WTC11 (cell line): ENCODE data around the gene GOSR2. TPM values are rescaled to one million over a fixed set of nuclear protein-coding genes. Genes with fewer than 3 reads are reported as not detected.

Experiments
- CTCF ChIP-seq: fragments of 200-600 bp; IDR thresholded peaks from 2 replicates; pipeline ENCODE4 v1.8.0; 2022; ENCODE audit warnings: antibody characterized with exemption
- ESRRA ChIP-seq: sonication (generic); formaldehyde crosslinking; IDR thresholded peaks from 2 replicates; pipeline ENCODE4 v1.8.1; 2022; ENCODE audit warnings: mild to moderate bottlenecking, missing genetic modification reagents, borderline replicate concordance
- FOXJ3 ChIP-seq: sonication (generic); formaldehyde crosslinking; IDR thresholded peaks from 2 replicates; pipeline ENCODE4 v1.9.0; 2021; ENCODE audit warnings: missing genetic modification reagents, mild to moderate bottlenecking, borderline replicate concordance
- FOXK1 ChIP-seq: sonication (generic); formaldehyde crosslinking; IDR thresholded peaks from 2 replicates; pipeline ENCODE4 v1.8.0; 2022; ENCODE audit warnings: mild to moderate bottlenecking, moderate library complexity, missing genetic modification reagents
- HMGA2 ChIP-seq: fragments of 250-450 bp; sonication (Bioruptor Pico); IDR thresholded peaks from 2 replicates; pipeline ENCODE4 v1.4.0; 2021; ENCODE audit warnings: mild to moderate bottlenecking, moderate library complexity
- SMAD3 ChIP-seq: sonication (generic); formaldehyde crosslinking; IDR thresholded peaks from 2 replicates; pipeline ENCODE4 v1.8.0; 2022; ENCODE audit warnings: missing genetic modification reagents, mild to moderate bottlenecking, borderline replicate concordance
- STAT6 ChIP-seq: sonication (generic); formaldehyde crosslinking; conservative IDR thresholded peaks from 2 replicates; pipeline ENCODE4 v1.8.1; 2023; ENCODE audit warnings: mild to moderate bottlenecking, low read depth, missing genetic modification reagents, moderate library complexity
- TEAD4 ChIP-seq: sonication (generic); formaldehyde crosslinking; IDR thresholded peaks from 2 replicates; pipeline ENCODE4 v1.8.0; 2022; ENCODE audit warnings: mild to moderate bottlenecking, missing genetic modification reagents
- TP53 ChIP-seq: sonication (generic); formaldehyde crosslinking; IDR thresholded peaks from 2 replicates; pipeline ENCODE4 v1.8.1; 2023; ENCODE audit warnings: mild to moderate bottlenecking, missing genetic modification reagents
- ZBTB21 ChIP-seq: sonication (generic); formaldehyde crosslinking; IDR thresholded peaks from 2 replicates; pipeline ENCODE4 v1.8.1; 2023; ENCODE audit warnings: mild to moderate bottlenecking, missing genetic modification reagents, borderline replicate concordance
- ZNF121 ChIP-seq: sonication (generic); formaldehyde crosslinking; IDR thresholded peaks from 2 replicates; pipeline ENCODE4 v1.8.0; 2023; ENCODE audit warnings: missing genetic modification reagents
- ZNF219 ChIP-seq: sonication (generic); formaldehyde crosslinking; IDR thresholded peaks from 2 replicates; pipeline ENCODE4 v1.8.0; 2023; ENCODE audit warnings: missing genetic modification reagents, mild to moderate bottlenecking, borderline replicate concordance
- ZNF281 ChIP-seq: sonication (generic); formaldehyde crosslinking; IDR thresholded peaks from 2 replicates; pipeline ENCODE4 v1.8.0; 2023; ENCODE audit warnings: mild to moderate bottlenecking, missing genetic modification reagents
- ZNF425 ChIP-seq: fragments of 250-450 bp; sonication (Bioruptor Pico); conservative IDR thresholded peaks from 2 replicates; pipeline ENCODE4 v1.9.0; 2021; ENCODE audit warnings: mild to moderate bottlenecking
- total RNA-seq: library from RNA; stranded (reverse); gene quantifications from 3 replicates; pipeline ENCODE4 v1.2.3, GENCODE V29; 2021
- TF ChIP-seq, protein P1 (sequence below): sonication (generic); formaldehyde crosslinking; IDR thresholded peaks from 2 replicates; pipeline ENCODE4 v1.8.0; 2022; ENCODE audit warnings: mild to moderate bottlenecking, missing genetic modification reagents
- TF ChIP-seq, protein P2 (sequence below): fragments of 250-450 bp; sonication (Bioruptor Pico); IDR thresholded peaks from 2 replicates; pipeline ENCODE4 v1.9.0; 2021; ENCODE audit warnings: moderate library complexity, mild to moderate bottlenecking, inconsistent platforms, borderline replicate concordance
- TF ChIP-seq, protein P3 (sequence below): sonication (generic); formaldehyde crosslinking; IDR thresholded peaks from 2 replicates; pipeline ENCODE4 v1.8.0; 2023; ENCODE audit warnings: missing genetic modification reagents, mild to moderate bottlenecking, borderline replicate concordance

GOSR2 gene
- total RNA-seq, 1 experiment from 2014 or later, result 45.8 TPM

DNA sequence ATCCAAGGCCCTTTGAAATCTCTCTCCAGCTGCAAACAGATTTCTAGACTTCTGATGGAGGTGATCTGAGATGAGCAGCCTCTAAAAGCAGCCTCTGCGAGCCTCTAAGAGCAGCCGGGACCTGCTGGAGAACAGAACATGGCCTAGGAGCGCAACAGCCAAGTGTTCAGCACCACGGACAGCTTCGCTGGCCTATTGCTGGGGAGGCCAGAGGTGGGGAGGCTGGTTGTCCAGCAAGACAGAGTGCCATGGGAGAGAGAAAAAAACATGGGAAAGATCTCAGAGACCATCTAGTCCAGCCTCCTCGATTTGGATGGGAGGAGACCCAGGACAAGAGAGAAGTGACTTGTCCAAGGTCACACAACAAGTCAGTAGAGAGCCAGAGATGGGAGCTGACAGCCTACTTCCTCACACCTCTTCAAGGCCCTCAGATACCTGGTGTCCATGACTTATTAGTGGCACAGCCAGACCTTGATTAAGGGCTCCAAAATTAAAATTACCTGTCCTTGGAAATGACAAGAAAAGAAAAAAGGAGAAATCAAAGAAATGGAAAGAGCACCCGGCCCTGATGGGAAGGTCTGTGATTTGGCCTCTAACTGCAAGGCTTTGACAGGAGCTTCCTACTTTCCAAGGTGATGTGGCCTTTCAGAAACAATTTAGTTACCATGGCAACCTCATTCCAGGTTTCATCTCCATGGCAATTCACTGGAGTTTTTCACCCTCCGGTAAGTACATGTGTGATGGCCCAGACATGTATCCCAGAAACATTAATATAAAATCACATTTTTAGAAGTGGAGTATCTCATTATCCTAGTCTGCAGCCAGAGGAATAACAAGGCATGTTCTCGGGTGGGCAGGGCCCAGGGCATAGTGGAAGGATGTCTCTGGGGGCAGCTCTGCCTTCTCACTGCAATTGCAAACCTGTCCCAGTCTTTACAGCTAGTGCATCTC is 41.6 kb downstream of the GOSR2 start (continued):
- TF ChIP-seq CTCF, result no peak
- no peak for TF ChIP-seq HMGA2 (CRISPR knock-in tag)
- no peak for TF ChIP-seq STAT6 (CRISPR knock-in tag)
- no peak for TF ChIP-seq ZNF121 (CRISPR knock-in tag)
- TF ChIP-seq ZBTB21, result no peak
- TF ChIP-seq ESRRA (CRISPR knock-in tag), result peak; percentile 73; the same call in 1 of the 2 replicates
- TF ChIP-seq TEAD4, result peak; percentile 64; the same call in 1 of the 2 replicates
- TF ChIP-seq, protein P1, sequence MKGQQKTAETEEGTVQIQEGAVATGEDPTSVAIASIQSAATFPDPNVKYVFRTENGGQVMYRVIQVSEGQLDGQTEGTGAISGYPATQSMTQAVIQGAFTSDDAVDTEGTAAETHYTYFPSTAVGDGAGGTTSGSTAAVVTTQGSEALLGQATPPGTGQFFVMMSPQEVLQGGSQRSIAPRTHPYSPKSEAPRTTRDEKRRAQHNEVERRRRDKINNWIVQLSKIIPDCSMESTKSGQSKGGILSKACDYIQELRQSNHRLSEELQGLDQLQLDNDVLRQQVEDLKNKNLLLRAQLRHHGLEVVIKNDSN (CRISPR knock-in tag), result peak; percentile 53; the same call in 1 of the 2 replicates
- peak; percentile 51; the same call in 1 of the 2 replicates for TF ChIP-seq SMAD3 (CRISPR knock-in tag)
- no peak for TF ChIP-seq ZNF281 (CRISPR knock-in tag)
- TF ChIP-seq, protein P2, sequence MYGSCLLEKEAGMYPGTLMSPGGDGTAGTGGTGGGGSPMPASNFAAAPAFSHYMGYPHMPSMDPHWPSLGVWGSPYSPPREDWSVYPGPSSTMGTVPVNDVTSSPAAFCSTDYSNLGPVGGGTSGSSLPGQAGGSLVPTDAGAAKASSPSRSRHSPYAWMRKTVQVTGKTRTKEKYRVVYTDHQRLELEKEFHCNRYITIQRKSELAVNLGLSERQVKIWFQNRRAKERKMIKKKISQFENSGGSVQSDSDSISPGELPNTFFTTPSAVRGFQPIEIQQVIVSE, result no peak
- TF ChIP-seq FOXJ3, result 0 out of 2 replicates have a peak, but pooled peaks have one; percentile 24
- TF ChIP-seq TP53 (CRISPR knock-in tag), result 0 out of 2 replicates have a peak, but pooled peaks have one; percentile 43
- TF ChIP-seq, protein P3, sequence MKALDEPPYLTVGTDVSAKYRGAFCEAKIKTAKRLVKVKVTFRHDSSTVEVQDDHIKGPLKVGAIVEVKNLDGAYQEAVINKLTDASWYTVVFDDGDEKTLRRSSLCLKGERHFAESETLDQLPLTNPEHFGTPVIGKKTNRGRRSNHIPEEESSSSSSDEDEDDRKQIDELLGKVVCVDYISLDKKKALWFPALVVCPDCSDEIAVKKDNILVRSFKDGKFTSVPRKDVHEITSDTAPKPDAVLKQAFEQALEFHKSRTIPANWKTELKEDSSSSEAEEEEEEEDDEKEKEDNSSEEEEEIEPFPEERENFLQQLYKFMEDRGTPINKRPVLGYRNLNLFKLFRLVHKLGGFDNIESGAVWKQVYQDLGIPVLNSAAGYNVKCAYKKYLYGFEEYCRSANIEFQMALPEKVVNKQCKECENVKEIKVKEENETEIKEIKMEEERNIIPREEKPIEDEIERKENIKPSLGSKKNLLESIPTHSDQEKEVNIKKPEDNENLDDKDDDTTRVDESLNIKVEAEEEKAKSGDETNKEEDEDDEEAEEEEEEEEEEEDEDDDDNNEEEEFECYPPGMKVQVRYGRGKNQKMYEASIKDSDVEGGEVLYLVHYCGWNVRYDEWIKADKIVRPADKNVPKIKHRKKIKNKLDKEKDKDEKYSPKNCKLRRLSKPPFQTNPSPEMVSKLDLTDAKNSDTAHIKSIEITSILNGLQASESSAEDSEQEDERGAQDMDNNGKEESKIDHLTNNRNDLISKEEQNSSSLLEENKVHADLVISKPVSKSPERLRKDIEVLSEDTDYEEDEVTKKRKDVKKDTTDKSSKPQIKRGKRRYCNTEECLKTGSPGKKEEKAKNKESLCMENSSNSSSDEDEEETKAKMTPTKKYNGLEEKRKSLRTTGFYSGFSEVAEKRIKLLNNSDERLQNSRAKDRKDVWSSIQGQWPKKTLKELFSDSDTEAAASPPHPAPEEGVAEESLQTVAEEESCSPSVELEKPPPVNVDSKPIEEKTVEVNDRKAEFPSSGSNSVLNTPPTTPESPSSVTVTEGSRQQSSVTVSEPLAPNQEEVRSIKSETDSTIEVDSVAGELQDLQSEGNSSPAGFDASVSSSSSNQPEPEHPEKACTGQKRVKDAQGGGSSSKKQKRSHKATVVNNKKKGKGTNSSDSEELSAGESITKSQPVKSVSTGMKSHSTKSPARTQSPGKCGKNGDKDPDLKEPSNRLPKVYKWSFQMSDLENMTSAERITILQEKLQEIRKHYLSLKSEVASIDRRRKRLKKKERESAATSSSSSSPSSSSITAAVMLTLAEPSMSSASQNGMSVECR (CRISPR knock-in tag), result peak; percentile 85; the same call in 1 of the 2 replicates
- TF ChIP-seq FOXK1, result peak; percentile 53; the same call in 1 of the 2 replicates
- TF ChIP-seq ZNF219 (CRISPR knock-in tag), result peak; percentile 90; the same call in 1 of the 2 replicates
- TF ChIP-seq ZNF425, result no peak
